ENCODE data around the gene SECTM1. TPM values are rescaled to one million over a fixed set of nuclear protein-coding genes. Genes with fewer than 3 reads are reported as not detected.
A peak's percentile ranks its signal among the peaks of the same experiment; 100 is the strongest.
"Not testable (repeated sequence)": the region's sequence is repeated elsewhere in the genome, so short reads cannot be mapped to it uniquely, and the experiment has no call there.

Gene SECTM1
- total and polyA plus RNA-seq, 3 experiments from 2014 or later: 0.49 to 1.9 (median 1.1) TPM

DNA sequence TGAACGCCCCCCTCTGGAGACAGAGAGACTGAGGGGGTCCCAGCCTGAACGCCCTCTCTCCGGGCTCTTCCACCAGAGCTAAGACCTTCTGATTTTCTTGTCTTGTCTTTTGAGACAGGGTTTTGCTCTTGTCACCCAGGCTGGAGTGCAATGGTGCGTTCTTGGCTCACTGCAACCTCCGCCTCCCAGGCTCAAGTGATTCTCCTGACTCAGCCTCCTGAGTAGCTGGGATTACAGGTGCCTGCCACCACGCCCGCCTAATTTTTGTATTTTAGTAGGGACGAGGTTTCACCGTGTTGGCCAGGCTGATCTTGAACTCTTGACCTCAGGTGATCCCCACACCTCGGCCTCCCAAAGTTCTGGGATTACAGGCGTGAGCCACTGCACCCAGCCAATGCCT is 14.4 kb upstream of the SECTM1 start:
- H3K36me3 ChIP-seq (ENCODE audit: insufficient read depth, low read length); H3K27ac Mint-ChIP-seq; H3K9me3 ChIP-seq (ENCODE audit: low read length); CTCF ChIA-PET; POLR2A ChIA-PET; DNase-seq; H3K9me3 Mint-ChIP-seq; H3K4me3 Mint-ChIP-seq; H3K36me3 Mint-ChIP-seq; H3K27me3 ChIP-seq (ENCODE audit: insufficient read depth, low read length, poor library complexity, severe bottlenecking); H3K4me3 ChIP-seq (ENCODE audit: low read length); H3K4me1 ChIP-seq (ENCODE audit: insufficient read depth, low read length); H3K27ac ChIP-seq (ENCODE audit: low read depth, low read length); H3K4me1 Mint-ChIP-seq: not testable (repeated sequence)
- H3K27me3 Mint-ChIP-seq: peaks cover 9 to 21% of the 10 kb centered on the region in 2 donors

DNA sequence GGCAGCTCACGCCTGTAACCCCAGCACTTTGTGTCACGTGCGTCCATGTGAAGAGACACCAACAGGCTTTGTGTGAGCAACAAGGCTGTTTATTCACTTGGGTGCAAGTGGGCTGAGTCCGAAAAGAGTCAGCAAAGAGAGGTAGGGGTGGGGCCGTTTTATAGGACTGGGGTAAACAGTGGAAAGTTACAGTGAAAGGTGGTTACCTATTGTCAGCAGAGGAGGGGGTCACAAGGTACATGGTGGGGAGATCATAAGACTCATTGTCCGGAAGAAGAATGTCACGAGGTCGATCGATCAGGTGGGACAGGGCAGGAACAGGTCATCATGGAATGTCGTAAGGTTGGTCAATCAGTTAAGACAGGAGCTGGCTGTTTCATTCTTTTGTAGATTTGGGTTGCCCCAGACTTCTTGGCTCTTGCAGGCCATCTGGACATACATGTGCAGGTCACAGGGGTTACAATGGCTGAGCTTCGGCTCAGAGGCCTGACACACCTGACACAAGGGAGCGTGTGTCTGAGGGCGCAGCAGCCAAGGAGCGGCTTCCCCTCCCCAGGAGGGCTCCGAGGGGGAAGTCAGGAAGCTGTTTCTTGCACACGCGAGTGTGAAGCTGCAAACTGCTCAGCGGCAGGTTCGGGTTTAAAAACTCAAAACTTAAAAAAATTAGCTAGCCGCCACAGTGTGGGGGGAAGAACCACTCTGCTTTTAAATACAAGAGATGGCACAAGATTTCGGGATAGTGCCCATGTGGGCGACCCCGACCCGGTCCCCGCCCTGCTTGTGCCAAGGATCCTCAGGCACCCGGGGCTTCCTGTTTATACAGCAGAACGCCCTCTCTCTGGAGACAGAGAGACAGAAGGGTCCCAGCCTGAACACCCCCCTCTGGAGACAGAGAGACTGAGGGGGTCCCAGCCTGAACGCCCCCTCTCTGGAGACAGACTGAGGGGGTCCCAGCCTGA is 13.1 kb upstream of the SECTM1 start:
- peaks cover 7 to 21% of the 10 kb centered on the region in 2 donors for H3K27me3 Mint-ChIP-seq
- Histone ChIP-seq H3K27ac (ENCODE audit: low read depth, low read length) (peak overlapping the region; percentile 86), H3K4me3 (ENCODE audit: low read length) (no peak overlapping the region), H3K27me3 (ENCODE audit: insufficient read depth, low read length, poor library complexity, severe bottlenecking) (no peaks in the 10 kb centered on the region), H3K36me3 (ENCODE audit: insufficient read depth, low read length) (no peaks in the 10 kb centered on the region), H3K4me1 (ENCODE audit: insufficient read depth, low read length) (peaks cover 4% of the 10 kb centered on the region), H3K9me3 (ENCODE audit: low read length) (no peaks in the 10 kb centered on the region)
- no peak for DNase-seq
- ChIA-PET CTCF (no interaction called here), POLR2A (no interaction called here)
- peak overlapping the region in 1 of 8 donors; percentile 12 for H3K27ac Mint-ChIP-seq
- H3K36me3 Mint-ChIP-seq: no peaks in the 10 kb centered on the region
- H3K4me3 Mint-ChIP-seq: no peak overlapping the region
- H3K4me1 Mint-ChIP-seq: peaks cover 3 to 6% (median 3%) of the 10 kb centered on the region in 3 donors
- no peaks in the 10 kb centered on the region for H3K9me3 Mint-ChIP-seq

DNA sequence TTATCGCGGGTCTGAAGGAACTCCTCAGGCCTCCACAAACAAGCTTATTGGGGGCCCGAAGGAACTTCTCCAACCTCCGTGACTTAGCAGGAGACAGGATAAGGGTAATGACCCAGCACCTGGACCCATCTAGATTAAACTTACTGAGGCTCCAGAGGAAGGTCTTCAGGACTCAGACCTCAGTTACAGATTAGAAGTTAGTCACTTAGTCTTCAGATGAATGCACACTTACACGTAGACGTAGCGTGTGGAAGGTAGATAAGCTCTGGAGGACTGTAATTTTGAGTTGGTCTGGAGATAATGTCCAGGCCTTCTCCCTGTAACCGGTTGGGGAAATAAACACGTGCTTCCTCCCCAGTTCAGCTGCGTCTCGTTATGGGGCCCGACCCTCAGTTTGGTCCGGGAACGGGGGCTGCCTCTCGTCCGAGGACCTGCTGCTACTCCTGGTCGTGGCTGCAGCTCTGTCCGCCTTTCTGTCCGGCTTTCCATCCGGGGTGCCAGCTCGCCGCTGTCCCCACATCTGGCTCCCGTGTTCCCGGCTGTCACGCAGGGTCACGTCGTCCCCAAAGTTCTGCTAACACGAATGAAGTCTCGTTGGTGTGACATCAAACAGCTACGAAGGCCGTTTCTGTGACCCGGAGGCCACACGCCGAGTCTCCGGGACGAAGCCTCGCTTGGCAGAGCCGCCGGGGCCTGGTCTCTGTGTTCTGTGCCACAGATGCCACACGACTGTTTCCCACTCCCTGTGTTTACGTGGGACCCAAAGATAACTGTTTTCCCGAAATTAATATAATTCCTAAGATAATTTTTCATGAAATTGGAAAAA is 11.8 kb upstream of the SECTM1 start:
- Mint-ChIP-seq H3K4me3 (no peak overlapping the region), H3K4me1 (peaks cover 3 to 6% (median 3%) of the 10 kb centered on the region in 3 donors), H3K27ac (no peak overlapping the region), H3K27me3 (peaks cover 5 to 21% of the 10 kb centered on the region in 2 donors), H3K36me3 (no peaks in the 10 kb centered on the region), H3K9me3 (no peaks in the 10 kb centered on the region)
- H3K4me1 ChIP-seq (ENCODE audit: insufficient read depth, low read length): peaks cover 4% of the 10 kb centered on the region
- no peak for DNase-seq
- CTCF ChIA-PET: interaction anchor here (1.2 kb wide), 1 partner anchor 44 kb away, joined by 4 read pairs; no protein-coding TSS in a partner anchor
- no peaks in the 10 kb centered on the region for H3K27me3 ChIP-seq (ENCODE audit: insufficient read depth, low read length, poor library complexity, severe bottlenecking)
- H3K4me3 ChIP-seq (ENCODE audit: low read length): no peak overlapping the region
- POLR2A ChIA-PET: no interaction called here
- H3K27ac ChIP-seq (ENCODE audit: low read depth, low read length): peak overlapping the region; percentile 86
- no peaks in the 10 kb centered on the region for H3K36me3 ChIP-seq (ENCODE audit: insufficient read depth, low read length)
- H3K9me3 ChIP-seq (ENCODE audit: low read length): no peaks in the 10 kb centered on the region

DNA sequence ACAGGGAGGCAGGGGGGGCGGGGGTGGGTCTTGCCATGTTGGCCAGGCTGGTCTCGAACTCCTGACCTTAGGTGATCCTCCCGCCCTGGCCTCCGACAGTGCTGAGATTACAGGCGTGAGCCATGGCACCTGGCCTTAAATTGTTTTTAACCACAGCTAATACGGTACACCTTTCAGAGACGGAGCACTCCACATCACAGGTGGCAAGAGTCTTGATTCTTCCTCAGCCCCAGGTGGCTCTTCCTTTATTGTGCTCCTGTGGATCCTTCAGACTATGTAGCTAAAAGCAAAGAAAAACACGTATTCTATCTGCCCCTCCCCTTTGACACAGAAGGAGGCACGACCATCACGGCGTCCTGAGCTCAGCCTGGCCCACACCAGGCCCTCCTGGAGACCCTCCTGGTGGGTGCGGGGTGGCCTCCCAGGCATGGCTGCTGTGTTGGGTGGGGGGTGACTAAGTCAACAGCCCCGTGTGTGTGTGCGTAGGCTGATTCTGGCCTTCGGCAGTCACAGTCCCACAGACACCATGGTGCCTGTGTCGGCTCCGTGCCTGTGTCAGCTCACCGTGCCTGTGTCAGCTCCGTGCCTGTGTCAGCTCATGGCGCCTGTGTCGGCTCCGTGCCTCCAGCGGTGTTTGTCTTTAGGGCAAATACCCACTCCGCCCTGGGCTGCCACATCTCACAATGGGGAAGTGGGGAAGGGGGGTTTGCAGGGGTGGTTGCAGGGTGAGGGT is 10.8 kb upstream of the SECTM1 start:
- peaks cover 4% of the 10 kb centered on the region for H3K4me1 ChIP-seq (ENCODE audit: insufficient read depth, low read length)
- H3K27ac Mint-ChIP-seq: no peak overlapping the region
- no peaks in the 10 kb centered on the region for H3K9me3 ChIP-seq (ENCODE audit: low read length)
- H3K27me3 ChIP-seq (ENCODE audit: insufficient read depth, low read length, poor library complexity, severe bottlenecking): no peaks in the 10 kb centered on the region
- no peak for DNase-seq
- H3K27me3 Mint-ChIP-seq: peaks cover 4 to 17% of the 10 kb centered on the region in 2 donors
- peak overlapping the region; percentile 86 for H3K27ac ChIP-seq (ENCODE audit: low read depth, low read length)
- H3K4me1 Mint-ChIP-seq: peaks cover 3 to 6% (median 3%) of the 10 kb centered on the region in 3 donors
- no peaks in the 10 kb centered on the region for H3K36me3 Mint-ChIP-seq
- no peak overlapping the region for H3K4me3 ChIP-seq (ENCODE audit: low read length)
- H3K36me3 ChIP-seq (ENCODE audit: insufficient read depth, low read length): no peaks in the 10 kb centered on the region
- no peak overlapping the region for H3K4me3 Mint-ChIP-seq
- ChIA-PET CTCF (interaction anchor here (0.9 to 1.2 kb wide), 2 partner anchors 43 to 314 kb away, joined by 3 to 4 read pairs; no protein-coding TSS in a partner anchor), POLR2A (no interaction called here)
- H3K9me3 Mint-ChIP-seq: no peaks in the 10 kb centered on the region

DNA sequence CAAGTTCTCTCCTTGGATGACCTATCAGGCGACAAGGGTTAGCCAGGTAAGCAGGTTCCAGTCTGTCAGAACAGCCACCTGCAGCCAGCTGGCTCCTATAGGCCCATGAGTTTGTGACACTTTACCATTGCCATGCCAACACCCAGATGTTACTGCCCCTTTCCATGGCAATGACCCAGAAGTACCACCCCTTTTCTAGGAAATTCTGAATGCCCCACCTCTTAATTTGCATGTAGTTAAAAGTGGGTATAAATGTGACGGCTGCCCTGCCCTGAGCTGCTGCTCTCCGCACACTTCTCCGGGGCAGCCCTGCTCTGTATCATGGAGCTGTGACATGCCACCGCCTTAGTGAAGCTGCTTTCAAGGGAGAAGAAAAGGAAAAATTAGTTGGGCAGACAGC is 10.0 kb upstream of the SECTM1 start:
- Mint-ChIP-seq H3K27me3 (peaks cover 3 to 11% of the 10 kb centered on the region in 2 donors), H3K36me3 (no peaks in the 10 kb centered on the region), H3K4me1 (peaks cover 5 to 6% (median 6%) of the 10 kb centered on the region in 3 donors), H3K4me3 (no peak overlapping the region), H3K9me3 (no peaks in the 10 kb centered on the region), H3K27ac (no peak overlapping the region)
- Histone ChIP-seq H3K27ac (ENCODE audit: low read depth, low read length) (peak overlapping the region; percentile 1), H3K36me3 (ENCODE audit: insufficient read depth, low read length) (no peaks in the 10 kb centered on the region), H3K9me3 (ENCODE audit: low read length) (no peaks in the 10 kb centered on the region), H3K4me3 (ENCODE audit: low read length) (no peak overlapping the region), H3K27me3 (ENCODE audit: insufficient read depth, low read length, poor library complexity, severe bottlenecking) (no peaks in the 10 kb centered on the region), H3K4me1 (ENCODE audit: insufficient read depth, low read length) (peaks cover 4% of the 10 kb centered on the region)
- CTCF ChIA-PET: interaction anchor here (0.7 to 1.8 kb wide), 4 partner anchors 8 to 313 kb away, joined by 3 to 4 read pairs (median 3); no protein-coding TSS in a partner anchor
- DNase-seq: no peak
- POLR2A ChIA-PET: no interaction called here

DNA sequence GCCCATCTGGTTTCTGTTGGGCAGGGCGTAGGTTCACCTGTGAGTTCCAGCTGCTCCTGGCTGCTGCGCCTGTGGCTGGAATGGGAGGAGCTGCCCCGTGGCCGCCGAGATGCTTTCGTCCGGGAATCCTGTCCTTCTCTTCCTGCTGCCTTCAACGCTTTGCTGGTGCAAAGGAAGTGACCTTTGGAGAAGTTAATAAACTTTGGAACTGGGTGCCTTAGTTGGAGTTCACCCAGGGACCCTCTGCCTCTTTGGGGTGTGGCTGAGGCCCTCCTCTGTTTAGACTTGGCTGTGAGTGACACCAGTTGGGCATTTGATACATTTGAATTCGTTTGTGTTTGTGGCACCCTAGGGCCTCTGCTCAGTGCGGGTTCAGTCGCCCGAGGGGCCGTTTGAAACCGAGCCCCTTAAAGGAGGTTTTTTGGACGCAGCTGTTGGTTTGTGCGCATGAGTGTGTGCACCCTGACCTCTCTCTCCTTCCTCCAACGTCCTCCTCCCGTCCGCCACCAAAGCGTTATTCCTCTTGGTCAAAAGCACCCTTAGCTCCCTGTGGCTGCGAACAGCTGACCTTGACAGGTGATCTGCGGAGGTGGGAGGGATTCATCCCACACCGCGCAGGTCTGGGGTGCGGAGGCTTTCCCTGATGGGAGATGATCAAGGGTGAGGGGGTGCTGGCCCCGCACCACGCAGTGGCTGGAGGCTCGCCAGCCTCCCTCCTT is 9.0 kb upstream of the SECTM1 start:
- peaks cover 5 to 6% (median 6%) of the 10 kb centered on the region in 3 donors for H3K4me1 Mint-ChIP-seq
- no peak for DNase-seq
- H3K27ac ChIP-seq (ENCODE audit: low read depth, low read length): peak overlapping the region; percentile 1
- H3K27me3 Mint-ChIP-seq: peaks cover 3 to 6% of the 10 kb centered on the region in 2 donors
- no peak overlapping the region for H3K4me3 Mint-ChIP-seq
- no peaks in the 10 kb centered on the region for H3K9me3 Mint-ChIP-seq
- POLR2A ChIA-PET: interaction anchor here (0.6 kb wide), 1 partner anchor 236 kb away, joined by 3 read pairs; no protein-coding TSS in a partner anchor
- H3K27me3 ChIP-seq (ENCODE audit: insufficient read depth, low read length, poor library complexity, severe bottlenecking): no peaks in the 10 kb centered on the region
- CTCF ChIA-PET: interaction anchor here (1.8 kb wide), 1 partner anchor 9 kb away, joined by 4 read pairs; no protein-coding TSS in a partner anchor
- no peaks in the 10 kb centered on the region for H3K9me3 ChIP-seq (ENCODE audit: low read length)
- H3K36me3 ChIP-seq (ENCODE audit: insufficient read depth, low read length): no peaks in the 10 kb centered on the region
- no peak overlapping the region for H3K4me3 ChIP-seq (ENCODE audit: low read length)
- H3K27ac Mint-ChIP-seq: no peak overlapping the region
- no peaks in the 10 kb centered on the region for H3K36me3 Mint-ChIP-seq
- H3K4me1 ChIP-seq (ENCODE audit: insufficient read depth, low read length): peaks cover 4% of the 10 kb centered on the region

Data from CD8-positive, alpha-beta memory T cell (primary cell).